GM12801 (cell line): ENCODE data around the gene VCAN.

ENCODE experiments used
- TF ChIP-seq, protein P1 (sequence below): IDR thresholded peaks from one replicate; pipeline ENCODE4 v1.5.1; 2011; ENCODE audit warnings: control low read depth; ENCODE audit not compliant: insufficient read length; ENCODE audit errors: extremely low read depth

The VCAN gene

DNA sequence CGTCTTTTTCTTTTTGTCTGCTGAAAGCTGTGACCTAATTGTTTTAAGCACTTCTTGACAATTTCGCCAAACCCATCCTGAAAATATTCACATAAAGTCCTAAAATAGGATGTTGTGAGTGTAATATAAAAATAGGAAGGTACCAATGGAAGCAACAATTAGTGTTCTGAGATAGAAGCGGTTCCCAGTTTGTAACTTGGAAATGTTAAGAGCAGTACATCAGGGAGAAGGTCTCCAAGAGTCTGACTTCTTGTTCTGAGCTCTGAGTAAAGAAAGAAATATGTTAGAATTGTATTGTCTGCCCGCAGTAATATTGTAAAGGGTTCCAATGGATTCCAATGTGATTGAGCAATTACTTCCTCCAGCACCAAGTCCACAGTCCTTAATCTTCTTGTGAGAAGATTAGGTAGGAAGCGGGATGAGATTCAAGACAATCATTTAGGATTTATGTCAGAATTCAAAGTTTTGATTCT is 3.9 kb downstream of the VCAN start:
- TF ChIP-seq, protein P1, sequence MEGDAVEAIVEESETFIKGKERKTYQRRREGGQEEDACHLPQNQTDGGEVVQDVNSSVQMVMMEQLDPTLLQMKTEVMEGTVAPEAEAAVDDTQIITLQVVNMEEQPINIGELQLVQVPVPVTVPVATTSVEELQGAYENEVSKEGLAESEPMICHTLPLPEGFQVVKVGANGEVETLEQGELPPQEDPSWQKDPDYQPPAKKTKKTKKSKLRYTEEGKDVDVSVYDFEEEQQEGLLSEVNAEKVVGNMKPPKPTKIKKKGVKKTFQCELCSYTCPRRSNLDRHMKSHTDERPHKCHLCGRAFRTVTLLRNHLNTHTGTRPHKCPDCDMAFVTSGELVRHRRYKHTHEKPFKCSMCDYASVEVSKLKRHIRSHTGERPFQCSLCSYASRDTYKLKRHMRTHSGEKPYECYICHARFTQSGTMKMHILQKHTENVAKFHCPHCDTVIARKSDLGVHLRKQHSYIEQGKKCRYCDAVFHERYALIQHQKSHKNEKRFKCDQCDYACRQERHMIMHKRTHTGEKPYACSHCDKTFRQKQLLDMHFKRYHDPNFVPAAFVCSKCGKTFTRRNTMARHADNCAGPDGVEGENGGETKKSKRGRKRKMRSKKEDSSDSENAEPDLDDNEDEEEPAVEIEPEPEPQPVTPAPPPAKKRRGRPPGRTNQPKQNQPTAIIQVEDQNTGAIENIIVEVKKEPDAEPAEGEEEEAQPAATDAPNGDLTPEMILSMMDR = no peak

DNA sequence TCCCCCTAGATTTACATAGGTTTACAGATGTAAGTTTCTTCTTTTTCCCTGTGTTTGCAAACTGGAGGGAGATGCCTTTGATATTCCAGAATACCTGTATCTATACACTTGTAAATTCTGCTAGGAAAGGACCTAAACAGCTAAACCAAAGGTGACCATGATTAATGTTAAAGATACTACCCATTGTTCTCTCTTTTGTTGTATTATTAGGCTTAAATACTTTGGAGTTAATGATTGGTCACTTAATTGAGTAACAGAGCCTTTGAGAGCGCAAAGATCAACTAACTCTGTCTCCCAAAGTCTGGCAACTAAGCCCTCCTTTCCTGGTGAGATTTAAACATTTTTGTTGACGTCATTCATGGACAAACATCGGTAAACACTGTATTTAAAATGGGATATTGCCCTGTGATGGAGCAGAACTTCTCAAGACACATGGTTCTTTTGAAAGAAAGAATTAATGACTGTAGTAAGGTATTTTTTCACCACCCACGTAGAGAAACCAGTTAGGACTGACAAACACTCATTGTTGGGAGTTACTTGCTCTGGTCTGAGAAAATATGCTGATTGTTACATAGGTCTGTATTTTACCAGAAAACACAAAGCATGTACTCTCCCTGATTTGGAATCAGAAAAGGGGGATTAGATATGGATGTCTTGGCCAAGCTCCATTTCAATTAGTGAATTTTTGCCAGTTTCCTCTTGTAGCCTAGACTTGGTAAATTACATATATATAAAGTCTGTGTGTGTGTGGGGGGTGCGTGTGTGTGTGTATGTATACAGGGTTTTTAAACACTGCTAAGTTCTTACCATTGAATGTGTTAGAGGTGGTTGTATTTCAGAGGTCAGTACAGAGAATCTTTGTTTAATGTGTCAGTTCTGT is 4.6 kb downstream of the VCAN start:
- TF ChIP-seq, protein P1 = no peak

DNA sequence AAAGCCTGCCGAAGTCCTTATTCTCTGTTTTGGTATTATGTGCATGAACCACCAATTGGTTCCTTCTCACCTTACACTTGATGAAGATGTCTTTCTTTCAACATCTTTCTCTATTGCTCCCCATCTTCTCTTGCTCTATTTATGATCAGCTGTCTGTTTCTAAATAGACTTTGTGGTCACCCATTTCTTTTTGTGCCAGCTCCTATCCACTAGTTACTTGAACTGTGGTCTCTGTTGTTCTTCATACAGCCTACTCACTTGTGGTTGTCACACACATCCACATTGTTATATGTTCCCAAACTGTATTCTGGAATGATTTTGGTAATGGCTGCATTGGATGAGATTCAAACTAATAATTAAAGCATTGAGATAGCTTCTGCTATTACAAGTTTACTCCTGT is 11.4 kb downstream of the VCAN start:
- TF ChIP-seq, protein P1 = no peak

DNA sequence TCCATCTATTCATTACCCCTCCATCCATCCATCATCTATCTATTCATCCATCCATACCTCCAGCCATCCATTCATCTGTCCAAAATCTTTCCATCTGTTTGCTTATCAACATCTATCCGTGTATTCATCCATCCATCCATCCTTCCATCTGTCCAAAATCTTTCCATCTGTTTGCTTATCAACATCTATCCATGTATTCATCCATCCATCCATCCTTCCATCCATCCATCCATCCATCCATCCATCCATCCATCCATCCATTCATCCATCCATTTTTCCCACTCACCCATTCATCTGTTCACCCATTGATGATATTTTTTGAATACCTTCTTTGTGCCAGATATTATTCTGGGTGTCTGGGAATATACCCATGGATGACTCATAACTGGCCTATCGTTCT is 12.8 kb downstream of the VCAN start:
- TF ChIP-seq, protein P1 = no peak

DNA sequence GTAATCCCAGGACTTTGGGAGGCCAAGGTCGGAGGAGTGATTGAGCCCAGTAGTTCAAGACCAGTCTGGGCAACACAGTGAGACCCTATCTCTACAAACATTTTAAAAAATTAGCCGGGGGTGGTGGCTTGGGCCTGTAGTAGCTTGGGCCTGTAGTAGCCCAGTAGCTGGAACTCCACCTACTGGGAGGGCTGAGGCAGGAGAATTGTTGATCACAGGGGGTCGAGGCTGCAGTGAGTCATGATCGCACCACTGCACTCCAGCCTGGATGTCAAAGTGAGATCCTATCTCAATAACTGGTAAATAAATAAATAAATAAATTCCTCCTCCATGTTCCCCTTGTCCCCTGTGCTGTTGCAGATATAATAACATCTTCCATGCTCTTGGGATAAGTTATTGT is 14.3 kb downstream of the VCAN start:
- TF ChIP-seq, protein P1 = no peak

DNA sequence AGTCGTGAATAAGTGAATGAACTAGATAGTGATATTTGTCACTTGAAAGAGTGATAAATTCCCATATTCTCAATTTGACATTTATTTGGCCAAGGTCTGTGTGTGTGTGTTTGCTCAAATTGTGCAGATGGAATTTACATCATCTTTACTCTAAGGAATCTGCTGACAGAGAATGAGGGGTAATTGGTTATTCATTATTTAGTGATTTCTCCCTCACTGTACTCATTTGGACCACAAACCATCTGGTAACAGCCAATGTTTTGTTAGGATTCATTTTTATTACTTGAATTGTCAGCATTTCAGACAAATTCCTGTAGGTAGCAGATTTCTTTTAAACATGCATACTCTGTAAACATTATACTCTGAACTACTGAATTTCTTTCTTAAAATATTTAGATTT is 15.6 kb downstream of the VCAN start:
- TF ChIP-seq, protein P1 = no peak

DNA sequence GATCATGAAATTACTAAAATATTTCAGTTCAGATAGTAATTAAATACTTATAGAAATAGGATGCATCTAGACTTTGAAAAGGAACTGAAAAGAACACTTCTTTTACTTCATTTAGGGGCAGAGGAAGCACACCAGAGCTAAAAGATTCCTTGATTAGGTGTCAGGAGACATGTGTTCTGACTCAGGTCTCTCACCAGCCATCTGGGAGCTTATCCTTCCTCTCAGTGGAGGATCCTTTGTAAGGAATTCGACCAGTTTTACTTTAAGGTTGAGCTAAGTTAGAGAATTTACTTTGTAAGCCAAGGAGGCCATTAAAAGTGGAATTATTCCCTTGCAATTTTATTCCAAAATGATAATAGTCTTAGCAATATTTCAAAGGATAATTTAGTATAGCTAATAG is 16.7 kb downstream of the VCAN start:
- TF ChIP-seq, protein P1 = no peak
